ENCODE measurements around the gene MRPS10. TPM values are rescaled to one million over a fixed set of nuclear protein-coding genes. Genes with fewer than 3 reads are reported as not detected.

Gene MRPS10
- polyA plus RNA-seq, 2 of the 4 experiments (the other 2 are of a cell fraction) = 31.5 to 60.7 TPM

DNA sequence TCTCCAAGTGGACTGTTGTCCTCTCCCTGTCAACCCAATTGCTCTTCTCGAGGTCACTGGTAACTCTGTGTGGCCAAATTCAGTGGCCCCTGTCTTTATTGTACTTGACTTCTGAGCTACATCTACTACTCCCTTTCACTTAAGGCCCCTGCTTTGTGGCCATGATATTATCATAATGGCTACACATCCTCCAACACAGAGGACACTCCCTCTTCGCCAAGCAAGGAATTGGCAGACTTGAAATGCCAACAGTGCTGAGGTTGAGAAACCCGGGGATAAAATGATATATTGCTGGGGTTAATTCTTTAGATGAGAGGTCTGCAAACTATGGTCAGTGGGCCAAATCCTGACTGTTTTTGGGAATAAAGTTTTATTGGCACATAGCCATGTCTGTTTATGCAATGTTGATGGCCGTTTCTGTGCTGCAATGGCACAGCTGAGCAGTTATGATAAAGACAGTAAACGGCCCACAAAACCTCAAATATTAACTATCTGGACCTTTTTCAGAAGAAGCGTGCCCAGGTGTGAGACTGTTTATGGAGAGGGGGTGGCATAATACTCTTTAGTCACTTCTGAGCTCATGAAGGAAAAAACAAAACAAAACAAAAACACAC lies 12.0 kb upstream of the MRPS10 start (continued):
- no peak for TF ChIP-seq HOXB5 (CRISPR knock-in tag; IDR thresholded peaks at IDR 0.05)

DNA sequence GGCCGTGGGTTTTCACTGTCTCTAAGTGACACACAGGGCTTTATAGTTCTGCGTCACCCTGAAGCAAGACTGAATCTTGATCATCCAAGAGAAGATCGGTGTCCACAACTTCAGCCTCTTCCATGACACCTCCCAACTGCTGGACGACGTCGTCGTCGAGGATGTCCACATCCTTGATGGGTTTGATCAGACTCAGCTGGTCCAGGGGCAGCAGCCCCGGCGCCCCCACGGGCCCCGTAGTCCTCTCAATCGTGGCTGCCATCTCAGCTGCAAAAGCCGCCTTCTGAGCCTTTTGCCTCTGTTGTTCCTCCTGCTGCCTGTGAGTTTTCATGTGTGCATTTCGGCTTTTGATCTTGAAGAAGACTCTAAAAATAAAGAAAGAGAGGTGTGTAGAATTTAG lies 10.6 kb upstream of the MRPS10 start:
- TF ChIP-seq, protein P1, sequence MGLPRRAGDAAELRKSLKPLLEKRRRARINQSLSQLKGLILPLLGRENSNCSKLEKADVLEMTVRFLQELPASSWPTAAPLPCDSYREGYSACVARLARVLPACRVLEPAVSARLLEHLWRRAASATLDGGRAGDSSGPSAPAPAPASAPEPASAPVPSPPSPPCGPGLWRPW (IDR thresholded peaks at IDR 0.05) = no peak
- TF ChIP-seq, protein P2, sequence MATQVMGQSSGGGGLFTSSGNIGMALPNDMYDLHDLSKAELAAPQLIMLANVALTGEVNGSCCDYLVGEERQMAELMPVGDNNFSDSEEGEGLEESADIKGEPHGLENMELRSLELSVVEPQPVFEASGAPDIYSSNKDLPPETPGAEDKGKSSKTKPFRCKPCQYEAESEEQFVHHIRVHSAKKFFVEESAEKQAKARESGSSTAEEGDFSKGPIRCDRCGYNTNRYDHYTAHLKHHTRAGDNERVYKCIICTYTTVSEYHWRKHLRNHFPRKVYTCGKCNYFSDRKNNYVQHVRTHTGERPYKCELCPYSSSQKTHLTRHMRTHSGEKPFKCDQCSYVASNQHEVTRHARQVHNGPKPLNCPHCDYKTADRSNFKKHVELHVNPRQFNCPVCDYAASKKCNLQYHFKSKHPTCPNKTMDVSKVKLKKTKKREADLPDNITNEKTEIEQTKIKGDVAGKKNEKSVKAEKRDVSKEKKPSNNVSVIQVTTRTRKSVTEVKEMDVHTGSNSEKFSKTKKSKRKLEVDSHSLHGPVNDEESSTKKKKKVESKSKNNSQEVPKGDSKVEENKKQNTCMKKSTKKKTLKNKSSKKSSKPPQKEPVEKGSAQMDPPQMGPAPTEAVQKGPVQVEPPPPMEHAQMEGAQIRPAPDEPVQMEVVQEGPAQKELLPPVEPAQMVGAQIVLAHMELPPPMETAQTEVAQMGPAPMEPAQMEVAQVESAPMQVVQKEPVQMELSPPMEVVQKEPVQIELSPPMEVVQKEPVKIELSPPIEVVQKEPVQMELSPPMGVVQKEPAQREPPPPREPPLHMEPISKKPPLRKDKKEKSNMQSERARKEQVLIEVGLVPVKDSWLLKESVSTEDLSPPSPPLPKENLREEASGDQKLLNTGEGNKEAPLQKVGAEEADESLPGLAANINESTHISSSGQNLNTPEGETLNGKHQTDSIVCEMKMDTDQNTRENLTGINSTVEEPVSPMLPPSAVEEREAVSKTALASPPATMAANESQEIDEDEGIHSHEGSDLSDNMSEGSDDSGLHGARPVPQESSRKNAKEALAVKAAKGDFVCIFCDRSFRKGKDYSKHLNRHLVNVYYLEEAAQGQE (IDR thresholded peaks at IDR 0.05) = no peak
- TF ChIP-seq CEBPB (IDR thresholded peaks at IDR 0.05) (no peak), MAFK (IDR thresholded peaks at IDR 0.05; ENCODE audit: partially characterized antibody) (no peak), RCOR1 (IDR thresholded peaks at IDR 0.05; ENCODE audit: low read depth, low read length) (no peak), BHLHE40 (IDR thresholded peaks at IDR 0.05; ENCODE audit: low read depth, low read length) (no peak), CHD4 (IDR thresholded peaks at IDR 0.05; ENCODE audit: borderline replicate concordance) (no peak), EHF (CRISPR knock-in tag; IDR thresholded peaks at IDR 0.05) (no peak), TP53 (CRISPR knock-in tag; IDR thresholded peaks at IDR 0.05) (no peak), HOXB13 (CRISPR knock-in tag; IDR thresholded peaks at IDR 0.05; ENCODE audit: low read depth) (no peak), RNF2 (IDR thresholded peaks at IDR 0.05; ENCODE audit: borderline replicate concordance, low read depth) (no peak), POLR2A (IDR thresholded peaks at IDR 0.05; ENCODE audit: low read length) (no peak), MAZ (IDR thresholded peaks at IDR 0.05; ENCODE audit: borderline replicate concordance, low read depth, low read length) (no peak)
- TF ChIP-seq, protein P3, sequence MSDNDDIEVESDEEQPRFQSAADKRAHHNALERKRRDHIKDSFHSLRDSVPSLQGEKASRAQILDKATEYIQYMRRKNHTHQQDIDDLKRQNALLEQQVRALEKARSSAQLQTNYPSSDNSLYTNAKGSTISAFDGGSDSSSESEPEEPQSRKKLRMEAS (IDR thresholded peaks at IDR 0.05) = no peak
- TF ChIP-seq, protein P4, sequence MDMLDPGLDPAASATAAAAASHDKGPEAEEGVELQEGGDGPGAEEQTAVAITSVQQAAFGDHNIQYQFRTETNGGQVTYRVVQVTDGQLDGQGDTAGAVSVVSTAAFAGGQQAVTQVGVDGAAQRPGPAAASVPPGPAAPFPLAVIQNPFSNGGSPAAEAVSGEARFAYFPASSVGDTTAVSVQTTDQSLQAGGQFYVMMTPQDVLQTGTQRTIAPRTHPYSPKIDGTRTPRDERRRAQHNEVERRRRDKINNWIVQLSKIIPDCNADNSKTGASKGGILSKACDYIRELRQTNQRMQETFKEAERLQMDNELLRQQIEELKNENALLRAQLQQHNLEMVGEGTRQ (IDR thresholded peaks at IDR 0.05) = no peak
- TF ChIP-seq, protein P5, sequence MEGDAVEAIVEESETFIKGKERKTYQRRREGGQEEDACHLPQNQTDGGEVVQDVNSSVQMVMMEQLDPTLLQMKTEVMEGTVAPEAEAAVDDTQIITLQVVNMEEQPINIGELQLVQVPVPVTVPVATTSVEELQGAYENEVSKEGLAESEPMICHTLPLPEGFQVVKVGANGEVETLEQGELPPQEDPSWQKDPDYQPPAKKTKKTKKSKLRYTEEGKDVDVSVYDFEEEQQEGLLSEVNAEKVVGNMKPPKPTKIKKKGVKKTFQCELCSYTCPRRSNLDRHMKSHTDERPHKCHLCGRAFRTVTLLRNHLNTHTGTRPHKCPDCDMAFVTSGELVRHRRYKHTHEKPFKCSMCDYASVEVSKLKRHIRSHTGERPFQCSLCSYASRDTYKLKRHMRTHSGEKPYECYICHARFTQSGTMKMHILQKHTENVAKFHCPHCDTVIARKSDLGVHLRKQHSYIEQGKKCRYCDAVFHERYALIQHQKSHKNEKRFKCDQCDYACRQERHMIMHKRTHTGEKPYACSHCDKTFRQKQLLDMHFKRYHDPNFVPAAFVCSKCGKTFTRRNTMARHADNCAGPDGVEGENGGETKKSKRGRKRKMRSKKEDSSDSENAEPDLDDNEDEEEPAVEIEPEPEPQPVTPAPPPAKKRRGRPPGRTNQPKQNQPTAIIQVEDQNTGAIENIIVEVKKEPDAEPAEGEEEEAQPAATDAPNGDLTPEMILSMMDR (IDR thresholded peaks at IDR 0.05) = no peak
- TF ChIP-seq, protein P6, sequence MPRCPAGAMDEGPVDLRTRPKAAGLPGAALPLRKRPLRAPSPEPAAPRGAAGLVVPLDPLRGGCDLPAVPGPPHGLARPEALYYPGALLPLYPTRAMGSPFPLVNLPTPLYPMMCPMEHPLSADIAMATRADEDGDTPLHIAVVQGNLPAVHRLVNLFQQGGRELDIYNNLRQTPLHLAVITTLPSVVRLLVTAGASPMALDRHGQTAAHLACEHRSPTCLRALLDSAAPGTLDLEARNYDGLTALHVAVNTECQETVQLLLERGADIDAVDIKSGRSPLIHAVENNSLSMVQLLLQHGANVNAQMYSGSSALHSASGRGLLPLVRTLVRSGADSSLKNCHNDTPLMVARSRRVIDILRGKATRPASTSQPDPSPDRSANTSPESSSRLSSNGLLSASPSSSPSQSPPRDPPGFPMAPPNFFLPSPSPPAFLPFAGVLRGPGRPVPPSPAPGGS (IDR thresholded peaks at IDR 0.05) = no peak
- TF ChIP-seq, protein P7, sequence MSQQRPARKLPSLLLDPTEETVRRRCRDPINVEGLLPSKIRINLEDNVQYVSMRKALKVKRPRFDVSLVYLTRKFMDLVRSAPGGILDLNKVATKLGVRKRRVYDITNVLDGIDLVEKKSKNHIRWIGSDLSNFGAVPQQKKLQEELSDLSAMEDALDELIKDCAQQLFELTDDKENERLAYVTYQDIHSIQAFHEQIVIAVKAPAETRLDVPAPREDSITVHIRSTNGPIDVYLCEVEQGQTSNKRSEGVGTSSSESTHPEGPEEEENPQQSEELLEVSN (IDR thresholded peaks at IDR 0.05; ENCODE audit: borderline replicate concordance, low read depth) = no peak
- FAIRE-seq (no peak), DNase-seq (ENCODE audit: low read depth in 1 of 2, low spot score in 1 of 2) (no peak), ATAC-seq (no peak)
- no peaks in the 10 kb centered on the region for H3K9me3 ChIP-seq
- H3K4me3 ChIP-seq = no peak overlapping the region
- H3K4me1 ChIP-seq = peaks cover 48% of the 10 kb centered on the region
- peak overlapping the region; percentile 78 to 89; a peak in 4 of 6 replicates for H3K27ac ChIP-seq
- WGBS (ENCODE audit: missing lambda C conversion rate) = 92% methylated on average over 15 of the region's 15 CpGs
- H3K4me2 ChIP-seq = no peak overlapping the region
- CTCF ChIA-PET = interaction anchor here (1.0 to 3.7 kb wide), 4 partner anchors 13 to 319 kb away, joined by 4 to 17 read pairs (median 8); no protein-coding TSS in a partner anchor
- POLR2A ChIA-PET = no interaction called here
